Measurements from ENCODE around the gene ZNF883. TPM values are rescaled to one million over a fixed set of nuclear protein-coding genes. Genes with fewer than 3 reads are reported as not detected.
A peak's percentile ranks its signal among the peaks of the same experiment; 100 is the strongest.

The ZNF883 gene
- total RNA-seq, 2 experiments from 2014 or later = 0.30 to 0.31 TPM

- H3K36me3 Mint-ChIP-seq (ENCODE audit: low read depth) = no peaks in the 10 kb centered on the region
- H3K4me3 Mint-ChIP-seq = no peak overlapping the region
Observed at GRCh38 chr9:112939418-112939817, 72.6 kb downstream of the ZNF883 start.

GRCh38 chr9:112933696-112934095 is 78.3 kb downstream of the ZNF883 start:
- TF ChIP-seq CTCF (IDR thresholded peaks at IDR 0.05) = no peak
- DNase-seq = no peak
- Histone ChIP-seq H3K27me3 (ENCODE audit: control insufficient read depth in 1 of 2, insufficient read depth in 2 of 2, low read length in 2 of 2) (peaks cover 4 to 23% of the 10 kb centered on the region in 2 experiments), H3K36me3 (ENCODE audit: insufficient read depth, low read length) (no peaks in the 10 kb centered on the region), H3K4me1 (ENCODE audit: insufficient read depth, low read length) (no peaks in the 10 kb centered on the region), H3K4me3 (ENCODE audit: low read length) (no peak overlapping the region), H3K9me3 (ENCODE audit: control insufficient read depth in 1 of 2, insufficient read depth in 1 of 2, low read length in 2 of 2) (no peaks in the 10 kb centered on the region), H3K27ac (ENCODE audit: low read depth in 1 of 2, low read length in 2 of 2) (no peak overlapping the region)
- ATAC-seq (ENCODE audit: poor library complexity) = no peak
- Mint-ChIP-seq H3K4me1 (ENCODE audit: low read depth) (no peaks in the 10 kb centered on the region), H3K36me3 (ENCODE audit: low read depth) (no peaks in the 10 kb centered on the region), H3K4me3 (no peak overlapping the region), H3K27ac (no peak overlapping the region), H3K27me3 (peaks cover 42% of the 10 kb centered on the region), H3K9me3 (no peaks in the 10 kb centered on the region)
- ChIA-PET POLR2A (no interaction called here), CTCF (no interaction called here)
- intact Hi-C loops (cut with DNase I, micrococcal nuclease) = no loop called here

More at GRCh38 chr9:112939418-112939817, 72.6 kb downstream of the ZNF883 start:
- ATAC-seq (ENCODE audit: poor library complexity) (no peak), DNase-seq (no peak)
- no peaks in the 10 kb centered on the region for H3K4me1 ChIP-seq (ENCODE audit: insufficient read depth, low read length)
- H3K36me3 ChIP-seq (ENCODE audit: insufficient read depth, low read length) = no peaks in the 10 kb centered on the region
- CTCF ChIA-PET = no interaction called here
- Mint-ChIP-seq H3K4me1 (ENCODE audit: low read depth) (no peaks in the 10 kb centered on the region), H3K27me3 (peaks cover 42% of the 10 kb centered on the region), H3K27ac (no peak overlapping the region), H3K9me3 (no peaks in the 10 kb centered on the region)
- no peak for TF ChIP-seq CTCF (IDR thresholded peaks at IDR 0.05)
- H3K27me3 ChIP-seq (ENCODE audit: control insufficient read depth in 1 of 2, insufficient read depth in 2 of 2, low read length in 2 of 2) = peaks cover 0 to 12% of the 10 kb centered on the region in 2 experiments
- no peak overlapping the region for H3K4me3 ChIP-seq (ENCODE audit: low read length)
- H3K9me3 ChIP-seq (ENCODE audit: control insufficient read depth in 1 of 2, insufficient read depth in 1 of 2, low read length in 2 of 2) = no peaks in the 10 kb centered on the region
- POLR2A ChIA-PET = no interaction called here
- H3K27ac ChIP-seq (ENCODE audit: low read depth in 1 of 2, low read length in 2 of 2) = no peak overlapping the region
- intact Hi-C loops (cut with DNase I, micrococcal nuclease) = no loop called here

DNA sequence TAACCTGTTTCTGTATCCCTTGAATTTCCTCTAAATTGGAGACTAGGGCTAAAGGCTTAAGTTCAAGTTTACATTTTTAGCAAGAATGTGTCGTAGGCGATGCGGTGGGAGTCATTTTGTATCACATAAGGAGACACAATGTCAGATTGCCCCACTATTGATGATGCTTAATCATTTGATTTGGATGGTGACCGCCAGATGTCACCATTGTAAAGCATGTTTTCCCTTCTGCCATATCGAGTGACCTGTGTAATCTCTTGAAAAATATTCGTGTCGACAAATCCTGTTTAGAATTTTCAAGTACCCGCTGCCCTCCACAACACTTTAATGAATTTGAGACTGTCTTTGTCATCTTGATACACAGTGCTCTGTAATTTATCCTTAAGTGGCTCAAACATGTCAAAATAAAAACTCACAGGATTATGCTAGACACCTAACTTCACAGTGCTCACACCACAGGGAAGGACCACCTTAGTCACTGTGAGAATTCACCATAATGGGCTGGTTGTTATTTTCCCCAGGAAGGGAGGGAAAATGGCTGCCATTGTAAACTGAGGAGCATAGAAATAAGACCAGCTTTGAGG is 86.8 kb downstream of the ZNF883 start:
- Mint-ChIP-seq H3K4me3 (no peak overlapping the region), H3K27ac (no peak overlapping the region), H3K27me3 (peaks cover 38% of the 10 kb centered on the region), H3K36me3 (ENCODE audit: low read depth) (no peaks in the 10 kb centered on the region), H3K9me3 (no peaks in the 10 kb centered on the region), H3K4me1 (ENCODE audit: low read depth) (no peaks in the 10 kb centered on the region)
- ATAC-seq (ENCODE audit: poor library complexity) (no peak), DNase-seq (peak in 3 of 14 experiments; percentile 3 to 33 (median 30))
- TF ChIP-seq CTCF (IDR thresholded peaks at IDR 0.05) = no peak
- Histone ChIP-seq H3K4me1 (ENCODE audit: insufficient read depth, low read length) (no peaks in the 10 kb centered on the region), H3K27ac (ENCODE audit: low read depth in 1 of 2, low read length in 2 of 2) (no peak overlapping the region), H3K36me3 (ENCODE audit: insufficient read depth, low read length) (no peaks in the 10 kb centered on the region), H3K4me3 (ENCODE audit: low read length) (no peak overlapping the region), H3K9me3 (ENCODE audit: control insufficient read depth in 1 of 2, insufficient read depth in 1 of 2, low read length in 2 of 2) (no peaks in the 10 kb centered on the region), H3K27me3 (ENCODE audit: control insufficient read depth in 1 of 2, insufficient read depth in 2 of 2, low read length in 2 of 2) (peaks cover 8 to 17% of the 10 kb centered on the region in 2 experiments)
- ChIA-PET POLR2A (no interaction called here), CTCF (no interaction called here)
- intact Hi-C loops (cut with DNase I, micrococcal nuclease) = loop anchor here in 1 of 2 experiments (10.0 kb wide), 1 partner anchor 730 kb away; no protein-coding TSS in a partner anchor
